Stimulated activated CD8-positive, alpha-beta memory T cell treated with anti-CD3 and anti-CD28 coated beads, Interleukin-15, amount 100 ng/mL, for 24 hours (primary cell): ENCODE results near the gene HNMT.
"Not testable (repeated sequence)": the region's sequence is repeated elsewhere in the genome, so short reads cannot be mapped to it uniquely, and the experiment has no call there.

Source experiments
- DNase-seq: peaks from one replicate; pipeline ENCODE4 v3.0.0-alpha.2; 2020; ENCODE audit warnings: low read depth

HNMT gene

DNA sequence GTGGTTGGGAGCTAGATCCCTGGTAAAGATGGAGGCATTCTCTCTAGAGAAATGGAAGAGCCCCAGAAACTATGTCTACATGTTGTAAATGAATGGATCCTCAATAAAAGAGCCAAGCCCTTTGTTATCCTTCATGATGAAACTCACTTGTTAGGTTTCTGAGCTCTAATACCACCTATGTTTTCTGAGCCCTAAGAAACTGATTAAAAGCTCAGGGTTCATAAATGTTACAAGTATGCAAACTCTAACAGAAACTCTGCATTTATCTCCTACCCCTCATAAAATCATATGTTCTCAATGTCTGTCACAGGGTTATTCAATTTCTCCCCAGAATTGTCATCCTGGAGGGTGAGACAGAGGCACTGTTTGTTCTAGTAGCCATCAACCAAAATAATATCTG, 18.0 kb upstream of the HNMT start:
- DNase-seq: no peak

DNA sequence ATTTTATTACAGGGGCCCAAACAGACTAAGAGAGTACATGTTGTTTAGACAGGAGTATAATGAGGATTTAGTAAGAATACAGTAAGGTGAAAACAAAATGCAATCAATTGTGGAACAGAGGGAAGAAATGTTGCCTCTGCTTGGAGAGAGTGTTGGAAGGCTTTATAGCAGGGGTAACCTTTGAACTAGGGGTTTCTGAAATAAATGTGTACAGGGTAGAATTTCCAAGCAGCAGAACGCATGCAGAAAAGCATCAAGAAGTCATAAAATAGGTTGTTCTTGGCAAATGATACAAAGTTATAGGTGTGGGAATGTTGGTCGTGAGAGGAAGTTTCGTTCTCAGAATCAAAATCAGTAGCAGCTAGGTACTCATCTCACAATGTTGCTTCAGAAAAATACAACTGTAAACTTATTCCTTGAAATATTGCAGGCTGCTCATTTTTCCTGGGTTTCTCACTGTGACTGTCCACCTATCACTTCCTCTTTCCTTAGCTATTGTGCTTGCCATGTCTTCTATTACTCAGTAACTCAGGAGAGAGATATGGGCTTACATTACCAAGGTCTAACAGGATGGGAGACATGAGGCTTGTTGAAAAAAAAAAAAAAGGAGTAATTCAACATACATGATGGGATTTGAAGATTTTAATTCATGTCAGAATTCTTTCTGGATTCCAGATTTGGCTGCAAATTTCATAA, 17.1 kb upstream of the HNMT start:
- no peak for DNase-seq

DNA sequence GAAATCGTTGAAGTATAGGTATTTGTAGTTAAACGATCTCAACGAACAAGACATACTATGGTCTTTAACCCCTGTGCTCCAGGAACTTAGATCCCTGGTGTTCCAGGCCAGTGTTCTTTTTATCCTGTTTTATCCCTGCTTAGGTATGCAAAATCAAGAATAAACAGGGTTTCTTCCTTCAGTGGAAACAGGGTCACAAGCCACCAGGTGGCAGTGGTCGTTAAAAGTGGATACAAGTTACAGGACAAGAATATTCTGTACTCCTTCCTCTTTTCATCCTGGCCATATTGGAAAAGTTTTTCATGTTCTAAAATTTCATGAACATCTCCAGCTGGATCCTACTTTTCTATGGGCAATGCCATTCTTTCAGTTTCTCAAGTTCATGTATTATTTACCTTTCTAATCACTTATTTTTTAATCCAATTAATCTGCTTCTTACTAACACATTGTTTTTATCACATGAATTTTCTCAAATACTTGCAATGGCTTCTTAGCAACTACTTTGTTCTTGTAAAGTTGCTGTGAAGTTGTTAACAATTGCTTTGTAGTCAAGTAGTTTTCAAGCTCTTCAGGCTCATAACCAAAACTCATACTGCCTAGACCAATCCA, 16.4 kb upstream of the HNMT start:
- DNase-seq: no peak

DNA sequence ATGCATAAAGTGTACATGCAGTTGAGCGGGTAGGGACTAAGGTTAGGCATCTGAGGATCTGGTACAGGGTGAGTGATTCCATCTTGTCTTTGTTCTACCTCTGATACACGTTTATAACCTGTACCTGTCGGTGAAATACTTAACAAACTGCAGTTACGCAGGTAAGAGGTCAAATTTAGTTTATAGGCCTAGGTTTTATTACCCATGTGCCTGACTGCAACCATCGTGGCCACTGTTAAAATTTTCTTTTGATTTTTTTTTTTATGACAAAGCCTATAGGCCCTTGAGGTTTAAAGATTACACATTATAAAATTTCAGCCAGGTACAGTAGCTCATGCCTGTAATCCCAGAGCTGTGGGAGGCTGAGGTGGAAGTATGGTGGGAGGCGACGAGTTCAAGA, 15.4 kb upstream of the HNMT start:
- DNase-seq: no peak

DNA sequence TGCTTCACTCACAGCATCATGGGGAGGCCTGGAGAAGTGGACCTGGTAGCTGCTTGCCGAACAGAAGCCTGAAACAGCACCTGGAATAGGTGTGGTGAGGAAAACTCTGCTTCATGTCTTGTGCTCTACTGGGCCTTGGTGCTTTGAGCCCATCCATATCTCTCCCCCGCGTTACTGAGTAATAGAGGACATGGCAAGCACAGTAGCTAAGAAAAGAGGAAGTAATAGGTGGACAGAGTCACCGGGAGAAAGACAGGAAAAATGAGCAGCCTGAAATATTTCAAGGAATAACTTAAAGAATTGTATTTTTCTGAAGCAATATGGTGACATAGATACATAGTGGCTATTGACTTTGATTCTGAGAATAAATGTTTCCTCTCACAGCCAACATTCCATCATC, 14.0 kb upstream of the HNMT start:
- no peak for DNase-seq

DNA sequence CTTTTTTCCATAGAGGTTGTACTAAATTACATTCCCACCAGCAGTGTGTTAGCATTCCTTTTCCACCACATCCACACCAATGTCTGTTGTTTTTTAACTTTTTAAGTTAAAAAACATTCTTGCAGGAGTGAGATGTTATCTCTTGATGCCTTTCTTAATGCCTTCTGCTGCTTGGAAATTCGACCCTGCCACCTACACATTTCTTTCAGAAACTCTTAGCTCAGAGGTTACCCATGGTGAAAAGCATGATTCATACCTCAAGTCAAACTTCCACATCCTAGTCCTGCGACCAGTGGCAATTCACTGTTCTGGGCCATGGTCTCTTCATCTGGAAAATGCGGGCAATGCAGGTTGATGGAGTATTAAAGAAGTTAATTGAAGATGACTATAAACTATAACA, 12.7 kb upstream of the HNMT start:
- no peak for DNase-seq

DNA sequence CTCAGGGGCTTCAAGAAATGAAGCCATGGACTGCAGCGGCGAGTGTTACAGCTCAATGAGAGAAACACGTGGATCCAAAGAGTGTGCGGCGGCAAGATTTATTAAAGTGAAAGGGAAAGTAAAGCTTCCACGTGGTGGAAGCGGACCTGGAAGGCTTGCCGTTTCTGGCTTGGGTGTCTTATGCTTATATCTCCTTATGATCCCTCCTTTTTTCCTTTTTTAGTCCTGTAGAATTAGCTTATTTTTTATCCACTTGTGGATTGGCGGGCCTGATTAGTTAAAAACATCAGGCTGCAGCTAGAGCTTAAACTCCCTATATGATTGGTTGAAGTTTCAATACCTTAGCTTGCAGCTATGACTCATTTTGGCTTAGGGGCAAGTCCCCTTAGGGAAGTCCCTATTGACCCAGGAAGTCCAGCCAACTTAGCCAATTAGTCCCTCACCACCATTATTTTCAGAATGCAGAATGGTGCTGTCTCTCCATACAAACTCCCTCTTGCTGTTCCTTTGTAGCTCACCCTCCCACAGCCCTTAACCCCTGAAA, 11.6 kb upstream of the HNMT start:
- no peak for DNase-seq

DNA sequence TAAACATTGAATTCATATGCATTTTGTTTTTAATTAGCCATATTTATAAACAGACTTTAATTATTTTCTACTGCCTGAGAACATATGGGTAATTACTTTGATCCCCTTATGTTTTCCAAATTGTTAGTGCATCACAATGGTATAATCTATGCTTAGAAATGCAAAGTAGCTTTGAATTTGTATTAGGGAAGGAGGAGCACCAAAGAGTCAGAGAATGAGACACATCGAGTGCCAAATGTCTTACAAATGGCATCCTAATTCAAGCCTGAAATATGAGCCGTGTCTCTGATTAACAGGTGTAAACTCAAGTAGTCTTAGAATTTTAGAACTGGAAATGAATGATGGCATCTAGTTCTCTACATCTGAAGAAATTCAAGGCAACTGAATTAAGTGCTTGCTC, 8.7 kb upstream of the HNMT start:
- no peak for DNase-seq

DNA sequence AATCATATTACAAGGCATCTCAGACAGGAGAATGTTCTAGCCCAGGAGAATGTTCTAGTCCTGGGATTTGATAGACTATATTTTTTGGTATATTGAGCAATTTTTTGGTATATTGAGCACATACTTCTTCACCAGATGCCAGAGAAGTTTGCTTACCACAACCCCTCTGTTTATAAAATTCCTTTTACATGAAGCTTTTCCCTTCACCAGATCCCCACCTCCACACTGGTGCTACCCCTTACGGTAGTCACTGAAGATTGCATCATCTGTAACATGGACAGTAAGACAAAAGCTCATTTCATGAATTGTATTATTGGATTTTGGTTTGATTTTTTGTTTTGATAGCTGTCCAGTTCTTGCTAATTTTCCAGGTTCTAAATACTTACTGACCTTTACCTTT, 7.2 kb upstream of the HNMT start:
- DNase-seq: no peak

DNA sequence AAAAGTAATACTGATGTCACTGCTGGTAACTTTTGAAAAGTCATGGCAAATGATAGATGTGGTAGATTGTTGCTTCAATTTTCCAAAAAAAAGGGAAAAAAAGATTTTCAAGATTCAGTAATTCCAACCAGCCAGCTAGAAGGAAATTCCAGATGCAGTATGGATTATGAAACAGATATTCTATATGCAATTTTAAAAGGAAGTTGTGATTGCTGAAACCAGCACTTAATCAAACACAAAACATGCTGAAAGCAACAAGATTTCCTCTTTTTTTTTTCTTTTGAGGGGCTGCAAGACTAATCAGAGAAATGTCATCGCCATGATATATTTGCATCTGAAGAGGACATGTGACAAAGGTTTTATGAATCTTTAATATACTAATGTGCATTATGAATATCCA, 5.1 kb upstream of the HNMT start:
- no peak for DNase-seq

DNA sequence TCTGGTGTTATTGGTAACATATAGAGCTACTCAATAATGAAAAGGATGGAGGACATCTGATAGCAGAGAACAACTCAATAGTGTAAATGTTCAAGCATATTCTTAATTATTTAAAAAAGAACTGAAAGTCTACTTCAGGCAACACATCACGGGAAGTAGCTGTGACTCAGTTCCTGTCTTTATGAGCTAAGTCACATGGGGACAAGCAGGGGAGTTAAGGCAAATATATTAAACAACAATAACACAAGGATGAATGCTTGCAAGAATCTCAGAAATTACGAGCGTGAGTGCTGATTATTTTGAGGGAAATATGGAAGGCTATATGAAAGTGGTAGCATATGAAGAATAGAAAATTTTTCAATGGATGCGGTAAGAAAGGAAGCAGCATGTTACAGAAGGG, 4.0 kb upstream of the HNMT start:
- no peak for DNase-seq

DNA sequence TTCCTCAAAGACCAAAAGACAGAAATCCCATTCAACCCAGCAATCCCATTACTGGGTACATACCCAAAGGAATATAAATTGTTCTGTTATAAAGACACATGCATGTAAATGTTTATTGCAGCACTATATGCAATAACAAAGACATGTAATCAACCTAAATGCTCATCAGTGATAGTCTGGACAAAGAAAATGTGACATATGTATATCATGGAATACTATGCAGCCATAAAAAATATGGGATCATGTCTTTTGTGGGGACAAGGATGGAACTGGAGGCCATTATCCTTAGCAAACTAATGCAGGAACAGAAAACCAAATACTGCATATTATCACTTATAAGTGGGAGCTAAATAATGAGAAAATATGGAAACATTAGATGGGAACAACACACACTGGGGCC, 2.7 kb upstream of the HNMT start:
- no peak for DNase-seq

DNA sequence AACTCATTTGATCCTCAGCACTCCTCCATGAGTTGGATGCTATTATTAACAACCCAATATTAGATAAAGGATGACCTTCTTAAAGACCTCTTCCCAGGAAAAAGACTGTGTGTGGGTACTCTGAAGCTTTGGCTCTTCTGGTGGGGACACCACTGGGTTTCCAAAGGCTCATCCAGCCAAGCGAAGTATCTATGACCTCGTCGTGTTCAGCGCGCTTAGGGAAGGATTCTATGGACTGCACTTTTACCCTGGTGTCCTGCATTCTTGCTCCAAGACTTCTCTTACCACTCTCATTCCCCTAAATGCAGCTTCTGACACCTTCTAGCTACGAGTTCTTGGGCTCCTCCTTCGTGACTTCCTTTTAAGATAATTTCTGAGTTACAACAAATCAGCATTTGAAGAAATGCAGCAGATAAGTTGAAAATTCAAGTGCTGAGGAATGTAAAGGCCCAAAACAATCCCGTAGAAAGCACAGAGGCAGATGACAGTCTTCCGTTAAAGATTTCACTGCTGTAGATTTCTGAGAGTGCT, 673 bp upstream of the HNMT start:
- no peak for DNase-seq

DNA sequence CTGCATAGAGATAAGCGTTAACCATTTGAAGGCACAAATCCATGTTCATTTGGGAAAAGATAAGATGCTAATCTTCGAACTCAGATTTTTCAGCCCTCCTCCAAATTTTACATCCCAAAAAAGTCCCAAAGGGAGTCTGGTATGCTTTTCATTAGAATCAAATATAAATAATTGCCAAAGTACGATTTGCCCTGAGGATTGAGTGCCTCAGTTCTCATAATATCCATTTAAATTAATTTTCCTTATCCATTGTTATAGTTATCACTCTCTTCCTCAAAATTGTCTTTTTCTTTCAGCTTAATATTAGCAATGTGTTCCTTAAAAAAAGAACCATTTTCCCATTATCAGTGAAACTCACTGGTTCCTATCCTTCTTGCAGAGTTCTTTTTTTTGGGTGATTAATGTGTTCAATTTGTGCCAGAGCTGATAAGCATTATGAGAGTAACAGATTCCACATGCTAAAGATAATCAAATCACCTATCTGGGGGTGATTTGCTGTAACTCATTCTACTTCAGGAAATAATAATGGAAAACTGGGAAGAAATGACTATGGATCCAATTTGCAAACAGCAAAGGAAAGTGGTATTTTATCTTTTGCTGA, 686 bp downstream of the HNMT start:
- no peak for DNase-seq

DNA sequence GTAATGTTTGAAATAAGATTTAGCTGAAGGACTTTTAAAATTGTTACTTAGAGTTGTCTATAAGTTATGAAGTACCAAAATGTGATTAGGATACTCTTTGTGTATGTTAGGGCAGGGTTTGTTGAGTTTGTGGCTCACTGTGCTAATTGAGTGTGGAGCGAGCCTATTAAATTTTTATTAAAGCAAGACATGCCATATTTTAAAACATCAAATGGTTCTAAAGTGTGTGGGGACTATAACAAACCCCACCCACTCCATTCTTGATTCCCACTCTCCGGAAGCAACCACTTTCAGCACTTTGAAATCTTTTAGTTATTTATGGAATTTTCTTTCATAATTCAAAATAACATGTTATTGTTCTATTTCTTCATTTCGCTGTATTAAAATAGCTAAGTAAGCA, 1.8 kb downstream of the HNMT start:
- no peak for DNase-seq

DNA sequence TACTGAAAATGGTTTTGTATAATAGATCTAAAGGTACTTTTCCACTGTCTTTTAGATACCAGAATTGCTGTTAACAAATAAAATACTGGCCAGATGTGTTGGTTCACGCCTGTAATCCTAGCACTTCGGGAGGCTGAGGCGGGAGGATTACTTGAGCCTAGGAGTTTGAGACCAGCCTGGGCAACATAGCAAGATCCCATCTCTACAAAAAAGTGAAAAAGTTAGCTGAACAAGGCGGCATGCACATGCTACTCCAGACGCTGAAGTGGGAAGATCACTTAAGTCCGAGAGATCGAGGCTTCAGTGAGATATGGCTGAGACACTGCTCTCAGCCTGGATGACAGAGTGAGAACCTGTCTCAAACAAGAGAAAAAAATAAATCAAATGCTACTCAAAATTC, 2.8 kb downstream of the HNMT start:
- no peak for DNase-seq

DNA sequence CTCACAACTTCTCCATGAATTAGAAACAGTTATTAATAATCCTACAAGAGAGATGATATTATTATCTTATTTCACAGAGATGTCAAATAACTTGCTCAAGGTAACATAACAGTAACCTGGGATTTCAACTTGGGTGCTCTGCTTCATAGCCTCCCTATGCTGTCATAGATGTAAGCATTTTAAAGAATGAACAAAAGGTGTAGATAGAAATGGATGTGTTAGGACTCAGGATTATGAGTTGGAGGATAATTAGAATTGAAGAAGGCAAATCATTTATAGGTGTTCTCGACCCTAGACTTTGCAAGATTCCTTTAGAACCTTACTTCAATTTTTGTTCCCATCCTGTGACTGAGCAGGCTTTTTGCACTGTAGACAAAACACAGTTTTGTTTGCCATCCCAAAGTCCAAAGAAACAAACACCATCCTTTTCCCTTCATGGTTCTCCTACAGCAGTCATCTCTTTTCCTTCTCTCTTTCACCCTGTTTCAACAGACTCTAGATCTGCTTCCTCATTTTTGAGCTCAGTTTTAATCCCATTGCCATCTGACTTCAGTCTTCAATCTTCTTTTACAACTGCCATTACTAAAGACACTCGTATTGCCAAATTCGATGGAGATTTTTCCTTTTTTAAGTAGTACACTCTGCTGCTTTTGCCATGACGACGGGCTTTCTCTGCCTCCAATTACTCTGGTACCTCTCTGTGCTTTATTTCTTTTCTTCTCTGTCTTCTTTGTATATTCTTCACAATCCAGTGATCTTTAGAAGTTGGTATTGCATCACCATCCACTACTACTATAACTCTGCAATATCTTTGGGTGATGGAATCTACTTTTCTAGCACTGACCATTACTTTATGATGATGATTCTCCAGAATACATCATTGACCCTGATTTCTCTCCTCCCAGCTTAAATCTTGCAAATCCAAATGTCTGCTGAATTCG, 4.5 kb downstream of the HNMT start:
- no peak for DNase-seq

DNA sequence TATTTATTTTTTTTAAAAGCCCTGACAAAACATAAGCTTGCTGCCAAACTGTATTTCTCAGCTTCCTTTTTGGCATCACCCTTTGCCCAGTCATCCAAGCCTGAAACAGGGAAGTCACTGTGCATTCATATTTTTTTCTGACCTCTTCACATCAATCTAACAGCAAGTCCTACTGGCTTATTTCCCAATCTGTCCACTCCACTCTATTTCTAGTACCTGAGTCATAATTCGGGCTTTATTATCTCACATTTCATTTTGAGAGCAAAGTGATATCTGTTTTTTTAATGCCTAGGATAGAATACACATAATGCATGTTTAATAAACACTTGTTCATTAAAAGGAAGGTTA, 5.1 kb downstream of the HNMT start:
- no peak for DNase-seq

DNA sequence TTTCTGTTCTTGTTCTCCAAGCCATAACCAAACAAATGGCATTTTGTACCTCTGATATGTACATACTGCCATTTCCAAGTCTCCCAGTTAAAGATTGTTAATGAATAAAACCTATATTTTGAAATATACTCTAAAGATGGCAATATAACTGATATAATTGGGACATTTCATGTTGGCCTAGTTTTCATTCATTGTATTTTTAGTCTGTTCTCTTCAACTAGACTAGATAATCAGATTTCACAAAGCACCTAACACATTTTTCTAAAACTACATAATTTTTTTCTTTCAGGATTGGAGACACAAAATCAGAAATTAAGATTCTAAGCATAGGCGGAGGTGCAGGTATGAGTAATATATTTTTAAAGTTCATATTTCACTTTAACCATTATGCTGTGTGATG, 5.6 kb downstream of the HNMT start:
- DNase-seq: no peak

DNA sequence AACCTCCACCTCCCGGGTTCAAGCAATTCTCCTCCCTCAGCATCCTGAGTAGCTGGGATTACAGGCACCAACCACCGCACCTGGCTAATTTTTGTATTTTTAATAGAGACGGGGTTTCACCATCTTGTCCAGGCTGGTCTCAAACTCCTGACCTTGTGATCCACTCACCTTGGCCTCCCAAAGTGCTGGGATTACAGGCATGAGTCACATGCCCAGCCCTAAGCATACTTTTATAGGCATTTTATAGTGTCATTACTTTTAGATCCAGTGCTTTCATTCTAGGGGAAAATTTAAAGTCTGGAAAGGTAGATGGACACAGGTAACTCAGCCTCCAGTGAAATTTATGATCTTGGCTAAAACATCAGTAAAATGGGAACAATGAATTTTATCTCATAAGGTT, 7.0 kb downstream of the HNMT start:
- not testable (repeated sequence) for DNase-seq

DNA sequence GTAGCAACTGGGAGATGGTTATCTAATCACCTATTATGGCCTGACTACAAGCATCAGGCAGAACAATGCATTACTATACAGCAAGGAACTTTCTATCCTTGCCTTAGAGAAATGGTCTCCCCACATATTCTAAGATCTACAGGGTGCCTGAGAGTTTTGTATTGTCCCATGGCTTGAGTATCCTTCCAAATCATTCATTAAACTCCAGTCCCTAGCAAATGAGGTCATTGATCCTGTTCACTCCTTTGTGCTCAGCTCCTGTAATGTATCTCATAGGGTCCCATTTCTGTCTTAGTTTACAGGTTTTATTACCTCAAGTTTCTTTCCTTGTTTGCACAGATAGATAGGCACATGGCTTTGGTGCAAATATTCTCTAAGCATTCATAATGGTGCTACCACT, 9.0 kb downstream of the HNMT start:
- DNase-seq: no peak
